NCI-H2107 treated with DMSO at 0.1 percent for 48 hours (cell line): ENCODE results near the gene DNAAF5.
"Not testable (repeated sequence)": the region's sequence is repeated elsewhere in the genome, so short reads cannot be mapped to it uniquely, and the experiment has no call there.

Experiments used
- DNase-seq: peaks from one replicate; lab custom pipeline; 2025; ENCODE audit not compliant: unreplicated experiment; lab: John Stamatoyannopoulos, UW

DNAAF5 gene

DNA sequence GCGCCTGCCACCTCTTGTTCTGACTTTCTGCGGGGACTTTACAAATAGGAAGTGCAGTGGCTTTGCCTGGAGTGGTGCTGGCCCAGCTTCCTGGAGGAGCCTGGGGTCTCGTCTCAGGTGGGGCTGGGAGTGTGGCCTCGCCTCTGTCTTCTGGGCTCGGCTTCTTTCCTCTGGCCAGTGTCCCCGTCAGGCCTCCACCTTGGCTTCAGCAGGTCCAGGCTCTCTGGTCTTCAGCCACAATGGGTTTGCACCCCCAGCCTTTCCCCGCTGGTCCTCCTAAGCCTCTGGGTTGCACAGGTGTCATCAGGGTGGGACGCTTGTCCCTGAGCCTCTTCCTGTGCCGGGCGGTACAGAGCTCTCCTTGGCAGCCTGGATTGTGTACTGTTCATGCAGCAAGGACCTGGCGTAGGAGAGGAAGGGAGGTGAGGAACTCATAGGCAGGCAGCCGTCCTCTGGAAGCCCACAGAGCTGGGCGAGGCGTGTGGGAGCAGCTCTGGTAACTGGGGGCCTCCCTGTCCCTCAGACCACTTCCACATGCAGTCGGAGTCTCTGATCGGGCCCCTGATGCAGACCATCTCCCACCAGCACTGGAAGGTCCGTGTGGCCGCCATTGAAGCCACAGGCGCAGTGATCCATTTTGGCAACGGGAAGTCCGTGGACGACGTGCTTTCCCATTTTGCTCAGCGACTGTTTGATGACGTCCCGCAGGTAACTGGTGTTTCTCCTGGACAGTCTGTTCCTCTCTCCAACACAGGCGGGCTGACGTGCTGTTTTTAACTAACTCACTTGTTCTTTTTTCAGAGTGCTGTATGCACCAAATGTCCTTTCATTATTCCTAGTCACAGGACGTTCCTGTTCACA lies 2.9 kb downstream of the DNAAF5 start:
- no peak for DNase-seq

DNA sequence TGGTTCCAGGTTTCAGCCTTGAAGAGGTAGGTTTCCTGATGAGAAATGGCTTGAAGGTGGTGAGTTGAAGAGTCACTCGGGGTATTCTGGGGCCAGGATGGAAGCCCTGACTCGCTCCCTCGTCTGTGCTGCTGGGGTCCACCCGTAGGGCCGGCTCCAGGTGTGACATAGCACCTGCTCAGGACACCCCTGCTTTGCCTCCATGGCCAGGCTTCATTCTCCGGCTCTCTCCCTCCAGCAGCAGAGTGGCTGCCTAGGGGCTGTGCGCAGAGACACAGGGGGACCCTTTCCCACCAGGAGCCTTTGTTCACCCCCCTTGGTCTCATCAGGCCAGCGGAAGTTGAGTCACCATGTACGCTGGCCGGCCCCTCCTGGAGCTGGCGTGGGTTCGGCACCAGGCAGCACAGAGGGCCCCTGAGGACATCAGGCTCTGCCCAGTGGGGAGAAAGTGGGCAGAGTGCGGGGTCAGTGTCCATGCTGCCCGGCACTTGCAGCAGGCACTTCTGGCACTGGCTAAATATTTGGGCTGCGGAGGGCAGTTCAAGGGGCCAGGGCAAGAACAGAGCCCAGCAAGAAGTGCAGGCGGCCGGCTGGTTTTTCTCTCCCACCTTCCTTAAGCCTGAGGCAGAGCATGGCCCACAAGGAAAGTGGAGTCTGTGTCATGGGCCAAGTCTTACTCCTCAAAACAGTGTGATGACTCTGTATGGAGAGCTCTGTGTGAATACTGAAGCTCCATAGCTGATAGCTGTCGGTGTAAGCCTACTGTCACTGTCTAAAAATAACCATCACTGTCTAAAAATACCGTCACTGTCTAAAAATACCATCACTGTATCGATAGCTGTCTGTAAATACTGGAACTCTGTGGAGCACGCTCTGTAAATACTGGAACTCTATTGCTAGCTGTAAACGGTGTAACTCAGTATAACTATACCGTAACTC lies 4.3 kb downstream of the DNAAF5 start:
- DNase-seq = no peak

DNA sequence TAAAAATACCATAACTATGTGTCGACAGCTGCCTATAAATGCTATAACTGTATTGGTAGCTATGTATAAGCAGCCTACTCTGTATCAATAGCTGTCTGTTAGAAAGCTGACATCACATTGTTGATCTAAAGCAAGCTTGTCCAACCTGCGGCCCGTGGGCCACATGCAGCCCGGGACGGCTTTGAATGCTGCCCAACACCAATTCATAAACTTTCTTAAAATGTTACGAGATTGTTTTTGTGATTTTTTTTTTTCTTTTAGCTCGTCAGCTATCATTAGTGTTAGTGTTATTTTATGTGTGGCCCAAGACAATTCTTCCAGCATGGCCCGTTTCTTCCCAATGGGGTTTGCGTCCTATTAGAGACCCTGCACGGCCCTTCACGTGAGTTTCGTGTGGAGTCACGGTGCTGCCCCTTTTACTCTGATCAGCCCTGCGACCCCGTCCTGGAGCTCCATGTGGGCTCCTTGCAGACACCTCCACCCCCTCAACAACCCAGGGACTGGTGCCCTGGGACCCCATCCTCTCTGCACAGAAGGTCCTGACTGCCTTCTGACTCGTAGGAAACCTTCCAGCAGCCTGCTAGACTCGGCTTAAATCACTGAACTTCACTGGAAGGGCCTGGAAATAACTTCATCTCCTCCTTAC lies 5.1 kb downstream of the DNAAF5 start:
- DNase-seq = no peak

DNA sequence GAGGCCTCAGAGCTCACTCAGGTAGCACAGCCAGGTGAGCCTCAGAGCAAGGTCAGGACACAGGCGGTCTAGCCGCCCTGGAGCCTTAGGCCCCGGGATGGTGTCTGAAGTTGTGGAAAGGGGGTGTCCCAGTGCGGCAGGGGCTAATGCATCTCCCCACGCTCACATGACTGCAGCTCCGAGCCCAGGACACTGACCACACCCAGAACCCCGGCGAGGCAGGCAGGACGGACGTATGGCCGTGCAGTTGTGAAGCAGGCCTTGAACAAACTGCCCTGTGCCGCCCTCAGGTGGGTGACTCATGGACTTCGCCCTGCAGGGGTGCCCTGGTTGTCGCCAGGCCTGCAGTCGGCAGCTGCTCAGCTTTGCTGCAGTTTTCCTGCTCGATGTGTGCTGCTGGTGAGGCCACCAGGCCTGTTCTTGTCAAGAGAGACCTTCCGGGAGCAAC lies 5.6 kb downstream of the DNAAF5 start:
- DNase-seq = no peak

DNA sequence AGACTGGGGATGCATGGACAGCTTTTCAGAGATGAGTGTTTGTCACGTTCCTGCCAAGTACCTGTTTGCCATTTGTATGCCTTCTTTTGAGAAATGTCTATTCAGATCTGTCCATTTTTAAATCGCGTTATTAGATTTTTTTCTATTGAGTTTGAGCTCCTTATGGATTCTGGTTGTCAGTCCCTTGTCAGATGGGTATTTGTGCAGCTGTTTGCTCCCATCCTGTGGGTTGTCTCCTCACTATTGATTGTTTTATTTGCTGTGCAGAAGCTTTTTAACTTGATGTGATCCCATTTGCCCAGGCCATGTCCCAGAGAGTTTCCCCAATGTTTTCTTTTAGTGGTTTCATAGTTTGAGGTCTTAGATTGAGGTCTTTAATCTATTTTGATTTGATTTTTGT lies 6.1 kb downstream of the DNAAF5 start:
- peak; percentile 23 for DNase-seq

DNA sequence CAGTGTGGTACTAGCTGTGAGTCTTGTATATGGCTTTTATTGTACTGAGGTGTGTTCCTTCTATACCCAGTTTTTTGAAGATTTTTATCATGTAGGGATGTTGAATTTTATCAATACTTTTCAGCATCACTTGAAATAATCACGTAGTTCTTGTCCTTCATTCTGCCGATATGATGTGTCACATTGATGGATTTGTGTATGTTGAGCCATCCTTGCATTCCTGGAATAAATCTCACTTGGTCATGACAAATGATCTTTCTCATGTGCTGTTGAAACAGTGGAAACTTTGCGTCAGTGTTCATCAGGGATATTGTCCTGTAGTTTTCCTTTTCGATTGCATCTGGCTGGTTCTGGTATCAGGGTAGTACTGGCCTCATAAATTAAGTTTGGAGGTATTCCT lies 7.7 kb downstream of the DNAAF5 start:
- DNase-seq = no peak

DNA sequence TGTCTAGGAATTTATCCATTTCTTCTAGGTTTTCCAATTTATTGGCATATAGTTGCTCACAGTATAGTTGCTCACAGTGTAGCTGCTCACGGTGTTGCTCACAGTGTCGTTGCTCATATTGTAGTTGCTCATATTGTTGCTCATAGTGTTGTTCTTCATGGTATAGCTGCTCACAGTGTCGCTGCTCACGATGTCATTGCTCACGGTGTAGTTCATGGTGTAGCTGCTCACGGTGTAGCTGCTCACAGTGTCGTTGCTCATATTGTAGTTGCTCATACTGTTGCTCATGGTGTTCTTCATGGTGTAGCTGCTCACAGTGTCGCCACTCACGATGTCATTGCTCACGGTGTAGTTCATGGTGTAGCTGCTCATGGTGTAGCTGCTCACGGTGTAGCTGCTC lies 8.3 kb downstream of the DNAAF5 start:
- no peak for DNase-seq

DNA sequence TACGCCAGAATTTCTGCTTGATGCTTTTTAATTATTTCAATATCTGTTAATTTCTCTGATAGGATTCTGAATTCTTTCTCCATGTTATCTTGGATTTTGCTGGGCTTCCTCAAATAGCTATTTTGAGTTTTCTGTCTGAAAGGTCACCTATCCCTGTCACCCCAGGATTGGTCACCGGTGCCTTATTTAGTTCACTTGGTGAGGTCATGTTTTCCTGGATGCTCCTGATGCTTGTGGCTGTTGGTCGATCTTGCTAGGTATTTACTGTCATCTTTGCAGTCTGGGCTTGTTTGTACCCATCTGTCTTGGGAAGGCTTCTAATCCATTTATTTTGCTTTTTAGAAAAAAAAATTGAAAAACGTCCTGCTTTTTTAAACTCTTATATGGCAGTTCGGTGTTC lies 11.7 kb downstream of the DNAAF5 start:
- no peak for DNase-seq

DNA sequence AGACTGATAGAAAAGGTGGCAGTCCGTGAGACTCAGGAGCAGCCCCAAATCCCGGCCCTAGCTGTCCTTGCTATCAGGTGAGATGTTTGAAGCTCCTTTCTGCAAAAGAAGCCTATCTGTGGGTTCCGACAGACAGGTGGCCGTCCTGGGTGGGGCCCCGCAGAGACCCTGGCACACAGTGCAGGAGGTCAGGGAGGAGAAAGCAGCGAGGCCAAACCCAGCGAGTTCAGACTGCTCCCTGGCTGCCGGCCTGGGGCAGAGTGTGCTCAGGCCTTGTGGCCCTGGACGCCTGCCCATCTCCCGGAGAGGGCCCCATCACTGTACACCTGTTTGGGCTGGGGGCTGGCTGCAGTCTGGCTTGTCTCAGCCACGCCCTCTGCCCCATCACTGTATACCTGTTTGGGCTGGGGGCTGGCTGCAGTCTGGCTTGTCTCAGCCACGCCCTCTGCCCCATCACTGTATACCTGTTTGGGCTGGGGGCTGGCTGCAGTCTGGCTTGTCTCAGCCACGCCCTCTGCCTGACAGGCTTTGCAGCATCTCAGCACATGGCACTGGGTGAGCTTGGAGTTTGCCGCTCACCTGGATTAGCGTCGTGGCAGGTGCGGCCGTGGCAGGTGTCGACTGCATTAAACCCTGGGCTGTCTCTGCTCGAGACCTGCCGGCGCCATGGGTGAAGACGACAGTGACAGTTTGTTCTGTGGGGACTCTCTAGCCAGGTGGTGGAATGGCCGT lies 12.4 kb downstream of the DNAAF5 start:
- no peak for DNase-seq

DNA sequence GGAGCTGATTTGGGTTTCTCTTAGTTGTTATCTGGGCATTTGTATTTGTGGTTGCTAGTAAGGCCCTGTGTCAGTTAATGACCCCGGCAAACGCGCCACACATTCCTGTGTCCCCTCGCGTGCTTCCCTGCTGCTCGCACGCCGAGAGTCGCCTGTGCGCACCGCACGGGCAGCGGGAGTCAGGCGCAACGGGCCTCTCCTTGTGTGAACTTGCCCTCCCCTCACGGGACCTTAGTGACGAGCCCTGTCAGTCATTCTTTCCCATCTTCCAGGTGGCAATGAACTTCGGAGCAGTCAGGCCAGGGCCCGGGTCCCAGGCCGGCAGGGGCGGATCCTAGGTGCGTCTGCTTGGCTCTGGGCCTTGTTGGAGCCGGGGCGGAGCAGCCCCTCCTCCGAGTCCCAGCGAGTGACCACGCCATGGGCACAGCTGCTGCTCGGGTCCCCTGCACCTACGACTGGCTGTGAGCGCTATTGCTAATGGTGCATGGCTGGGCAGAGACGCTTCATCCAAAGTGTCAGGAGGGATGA lies 13.0 kb downstream of the DNAAF5 start:
- DNase-seq = no peak

DNA sequence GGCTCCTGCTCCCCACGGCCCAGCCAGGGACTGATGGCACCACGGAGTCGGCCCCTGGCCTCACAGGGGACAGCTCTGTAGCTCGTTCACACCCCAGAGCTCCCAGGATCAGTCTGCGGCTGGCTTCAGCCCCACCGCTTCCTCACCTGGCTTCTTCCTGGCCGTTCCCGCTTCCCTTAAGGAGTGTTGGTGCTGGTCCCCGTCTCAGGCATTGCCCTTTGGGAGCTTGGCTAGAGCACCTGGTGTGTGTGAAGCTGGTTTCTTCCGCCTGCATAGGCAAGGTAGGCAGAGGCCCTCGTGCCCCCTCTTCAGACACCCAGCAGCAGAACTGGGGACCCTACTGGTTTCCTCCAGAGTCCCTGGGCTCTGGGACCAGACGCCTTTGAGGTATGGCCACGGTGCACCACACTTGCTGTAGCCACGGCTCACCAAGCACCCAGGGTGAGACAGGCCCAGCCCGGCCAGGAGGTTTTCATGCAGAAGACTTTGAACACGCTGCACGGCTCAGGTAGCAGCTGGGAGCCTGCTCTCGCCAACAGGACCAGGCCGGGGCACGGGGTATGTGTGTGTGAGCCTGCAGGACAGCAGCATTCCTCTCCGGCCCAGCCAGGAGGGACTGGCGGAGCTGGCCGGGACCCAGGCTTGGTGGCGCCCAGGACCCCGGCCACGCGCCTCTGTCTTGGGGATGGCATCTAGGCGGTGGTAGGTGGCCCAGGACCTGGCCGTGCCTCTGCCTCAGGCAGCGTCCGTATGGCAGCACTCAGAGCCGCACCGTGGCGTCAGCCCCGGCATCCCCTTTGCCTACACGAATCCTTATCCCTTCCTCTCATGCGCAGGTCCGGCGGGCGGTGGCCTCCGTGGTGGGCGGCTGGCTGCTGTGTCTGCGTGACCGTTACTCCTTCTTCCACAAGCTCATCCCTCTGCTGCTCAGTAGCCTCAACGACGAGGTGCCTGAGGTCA lies 13.8 kb downstream of the DNAAF5 start:
- no peak for DNase-seq

DNA sequence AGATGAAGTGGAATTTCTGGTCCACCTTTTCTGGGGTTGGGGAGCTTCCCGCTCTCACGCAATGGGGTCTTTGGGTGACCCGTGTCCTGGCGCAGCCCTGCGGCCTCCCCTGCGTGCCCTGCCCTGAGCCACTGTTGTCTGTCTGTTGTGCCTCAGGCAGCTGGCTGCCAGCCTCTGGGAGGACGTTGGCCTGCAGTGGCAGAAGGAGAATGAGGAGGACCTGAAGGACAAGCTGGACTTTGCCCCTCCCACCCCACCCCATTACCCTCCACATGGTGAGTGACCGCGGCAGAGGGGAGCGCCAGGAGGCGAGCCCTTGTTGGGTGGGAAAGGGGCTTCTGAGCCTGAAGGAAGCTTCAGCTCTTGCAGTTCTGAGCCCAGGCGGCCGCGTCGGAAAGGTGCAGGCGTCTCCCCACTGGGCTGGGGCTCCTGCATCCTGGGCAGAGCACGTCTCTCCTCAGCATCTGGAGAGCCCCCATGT lies 14.7 kb downstream of the DNAAF5 start:
- DNase-seq = no peak

DNA sequence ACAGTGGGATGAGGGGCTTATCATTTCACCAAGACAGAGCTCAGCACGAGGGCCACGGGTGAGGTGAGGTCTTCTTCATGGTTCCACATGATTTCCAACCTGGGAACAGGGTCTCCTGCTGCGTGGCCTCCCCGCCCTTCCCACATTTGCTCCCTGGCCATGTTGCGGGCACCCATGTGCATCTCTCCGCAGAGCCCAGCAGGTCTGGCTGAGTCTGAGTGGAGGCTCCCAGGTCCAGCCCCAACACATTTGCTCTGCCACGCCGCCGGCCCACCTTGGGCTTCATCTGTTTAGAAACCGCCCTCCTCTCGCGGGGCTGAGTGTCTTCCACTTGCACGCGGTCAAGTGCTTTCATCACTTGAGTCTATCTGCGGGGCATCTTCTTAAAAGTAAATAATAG lies 15.4 kb downstream of the DNAAF5 start:
- no peak for DNase-seq

DNA sequence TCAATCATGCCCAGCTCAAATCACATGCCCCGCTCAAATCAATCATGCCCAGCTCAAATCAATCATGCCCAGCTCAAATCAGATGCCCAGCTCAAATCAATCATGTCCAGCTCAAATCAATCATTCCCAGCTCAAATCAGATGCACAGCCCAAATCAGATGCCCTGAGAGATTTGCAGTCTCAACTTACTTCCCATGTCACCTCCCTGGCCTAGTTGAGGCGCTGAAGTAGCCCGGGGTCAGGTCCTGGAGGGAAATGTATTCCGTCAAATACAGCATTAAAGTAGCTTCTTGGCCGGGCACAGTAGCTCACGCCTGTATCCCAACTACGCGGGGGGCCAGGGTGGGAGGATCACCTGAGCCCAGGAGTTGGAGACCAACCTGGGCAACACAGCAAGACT lies 16.3 kb downstream of the DNAAF5 start:
- DNase-seq = no peak

DNA sequence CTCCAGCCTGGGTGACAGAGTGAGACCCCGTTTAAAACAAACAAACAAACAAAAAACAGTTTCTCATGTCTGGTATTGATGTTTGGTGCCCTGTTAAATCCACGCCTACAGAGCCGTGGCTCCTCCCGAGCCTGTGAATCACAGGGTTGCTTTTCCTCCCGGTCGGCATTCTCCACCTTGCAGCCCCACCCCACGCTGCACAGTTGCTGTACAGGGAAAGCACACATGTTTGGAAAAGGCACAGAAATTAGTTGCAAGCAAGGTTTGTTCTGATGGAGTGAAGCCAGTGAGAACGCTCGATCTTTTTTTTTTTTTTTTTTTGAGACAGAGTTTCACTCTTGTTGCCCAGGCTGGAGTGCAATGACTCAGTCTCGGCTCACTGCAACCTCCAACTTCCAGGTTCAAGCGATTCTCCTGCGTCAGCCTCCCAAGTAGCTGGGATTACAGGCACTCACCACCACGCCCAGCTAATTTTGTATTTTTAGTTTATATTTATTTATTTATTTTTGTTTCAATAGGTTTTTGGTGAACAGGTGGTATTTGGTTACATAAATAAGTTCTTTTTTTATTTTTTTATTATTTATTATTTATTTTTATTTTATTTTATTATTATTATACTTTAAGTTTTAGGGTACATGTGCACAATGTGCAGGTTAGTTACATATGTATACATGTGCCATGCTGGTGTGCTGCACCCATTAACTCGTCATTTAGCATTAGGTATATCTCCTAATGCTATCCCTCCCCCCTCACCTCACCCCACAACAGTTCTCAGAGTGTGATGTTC lies 17.0 kb downstream of the DNAAF5 start:
- not testable (repeated sequence) for DNase-seq

DNA sequence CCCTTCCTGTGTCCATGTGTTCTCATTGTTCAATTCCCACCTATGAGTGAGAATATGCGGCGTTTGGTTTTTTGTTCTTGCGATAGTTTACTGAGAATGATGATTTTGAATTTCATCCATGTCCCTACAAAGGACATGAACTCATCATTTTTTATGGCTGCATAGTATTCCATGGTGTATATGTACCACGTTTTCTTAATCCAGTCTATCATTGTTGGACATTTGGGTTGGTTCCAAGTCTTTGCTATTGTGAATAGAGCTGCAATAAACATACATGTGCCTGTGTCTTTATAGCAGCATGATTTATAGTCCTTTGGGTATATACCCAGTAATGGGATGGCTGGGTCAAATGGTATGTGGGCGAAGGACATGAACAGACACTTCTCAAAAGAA lies 17.6 kb downstream of the DNAAF5 start:
- not testable (repeated sequence) for DNase-seq

DNA sequence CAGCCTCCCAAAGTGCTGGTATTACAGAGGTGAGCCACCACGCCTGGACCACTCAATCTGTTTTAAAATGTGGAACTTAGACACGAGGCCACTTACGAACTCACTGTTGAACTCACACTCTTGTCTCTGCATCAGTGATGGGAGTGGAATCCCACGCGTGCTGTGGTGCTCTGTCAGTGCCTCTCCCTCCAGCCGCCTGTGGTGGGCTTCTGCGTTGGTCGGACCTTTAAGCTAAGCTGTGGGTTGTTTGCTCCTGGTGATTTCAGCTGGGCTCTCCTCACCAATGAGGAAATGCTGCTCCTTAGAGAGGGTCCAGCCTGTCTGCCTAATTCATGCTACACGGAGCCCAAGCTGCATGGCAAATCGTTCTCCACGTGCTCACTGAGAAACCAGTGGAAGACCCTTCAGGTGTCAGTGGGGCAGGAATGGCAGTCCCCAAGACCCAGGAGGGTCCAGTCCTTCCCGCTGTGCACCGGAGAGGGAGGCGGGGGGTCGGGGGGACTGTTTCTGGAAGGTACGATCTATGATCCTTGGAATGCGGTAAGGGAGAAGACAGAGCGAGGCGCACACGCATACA lies 18.4 kb downstream of the DNAAF5 start:
- DNase-seq = no peak
